ENCODE measurements around the gene ICA1.

ICA1 gene

DNA sequence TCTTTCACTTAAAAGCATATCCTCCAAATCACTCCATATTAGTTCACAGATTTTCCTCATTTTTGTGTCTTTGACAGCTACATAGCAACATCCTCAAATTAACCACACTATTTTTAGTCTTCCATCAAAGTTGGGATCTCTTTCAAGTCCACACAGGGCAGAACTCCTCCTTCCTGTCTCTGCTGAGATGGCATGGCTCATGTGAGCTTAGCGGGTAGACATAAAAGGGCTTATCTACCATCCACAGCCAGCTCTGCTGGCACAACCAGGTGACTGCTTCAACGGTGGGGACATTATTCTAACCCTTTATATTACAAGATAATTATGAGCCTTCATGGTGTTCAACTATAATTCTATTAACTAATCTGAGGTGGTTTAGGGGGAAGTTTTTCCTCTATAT lies 35.5 kb downstream of the ICA1 start:
- no peak for DNase-seq

DNA sequence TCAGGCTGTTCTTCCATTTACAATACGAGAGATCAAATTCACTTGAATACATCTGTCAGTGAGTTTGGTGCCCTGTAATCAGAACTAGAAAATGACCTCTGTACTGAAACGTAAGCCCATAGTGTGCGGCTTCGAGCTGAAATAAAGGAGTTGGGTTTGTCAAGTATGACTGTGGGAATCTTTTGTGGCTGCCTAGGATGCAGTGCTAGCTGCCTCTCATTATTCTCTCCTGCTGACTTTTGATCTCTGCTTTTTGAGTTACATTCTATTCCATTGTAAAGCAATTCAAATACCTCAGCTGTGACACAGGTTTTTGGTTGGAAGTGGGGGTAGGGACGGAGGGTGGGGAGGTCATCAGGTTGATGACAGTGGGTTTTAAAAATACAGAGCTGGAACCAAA lies 40.4 kb downstream of the ICA1 start:
- DNase-seq: no peak

DNA sequence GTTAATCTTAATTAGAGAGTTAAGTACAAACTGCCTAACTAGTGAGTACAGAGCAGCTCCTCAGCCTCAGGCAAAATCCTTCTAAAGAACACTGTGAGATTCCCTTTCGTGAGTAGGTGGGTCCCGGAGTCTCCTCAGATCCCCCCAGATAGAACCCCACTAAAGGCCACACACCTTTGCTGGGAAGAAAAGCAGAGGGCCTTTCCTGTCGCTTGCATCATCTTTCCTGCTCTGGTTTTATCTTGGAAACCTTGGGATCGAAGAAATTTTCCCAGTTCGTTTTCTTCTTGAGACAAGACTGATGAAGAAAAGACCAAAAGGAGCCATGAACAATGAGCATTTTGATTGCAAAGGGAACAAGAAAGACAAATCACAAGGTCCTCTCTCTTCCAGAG lies 40.9 kb downstream of the ICA1 start:
- no peak for DNase-seq

DNA sequence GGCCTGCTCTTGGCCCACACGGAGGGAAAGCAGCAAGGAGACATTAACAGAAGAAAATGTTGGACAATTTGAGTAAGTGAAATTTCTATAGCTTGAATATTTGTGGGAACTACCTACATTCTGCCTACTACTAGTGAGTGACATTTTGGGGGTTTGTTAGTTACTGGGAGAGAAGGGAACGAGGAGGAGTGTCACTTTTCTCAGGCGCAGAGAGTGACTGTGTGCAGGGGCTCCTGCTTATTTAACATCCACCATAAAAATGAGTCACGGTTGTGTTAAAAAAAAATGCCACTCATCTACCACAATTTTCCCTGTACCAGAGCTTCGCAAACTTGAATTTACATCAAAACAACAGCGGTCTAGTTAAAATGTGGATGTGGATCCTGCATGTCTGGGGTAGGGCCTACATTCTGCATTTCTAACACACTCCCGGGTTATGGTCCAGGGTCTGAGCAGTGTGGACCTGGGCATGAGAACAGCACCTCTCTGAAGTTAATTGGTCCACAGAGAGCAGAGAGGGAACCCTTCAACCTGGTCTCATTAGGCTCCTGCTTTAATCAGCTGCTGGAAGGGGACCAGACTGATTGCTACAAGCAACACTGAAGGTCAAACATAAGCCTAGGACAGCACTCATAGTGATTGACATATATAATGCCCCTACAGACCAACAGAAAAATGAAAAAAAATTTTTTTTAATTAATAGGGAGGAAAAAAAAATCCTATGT lies 41.4 kb downstream of the ICA1 start:
- DNase-seq: no peak

DNA sequence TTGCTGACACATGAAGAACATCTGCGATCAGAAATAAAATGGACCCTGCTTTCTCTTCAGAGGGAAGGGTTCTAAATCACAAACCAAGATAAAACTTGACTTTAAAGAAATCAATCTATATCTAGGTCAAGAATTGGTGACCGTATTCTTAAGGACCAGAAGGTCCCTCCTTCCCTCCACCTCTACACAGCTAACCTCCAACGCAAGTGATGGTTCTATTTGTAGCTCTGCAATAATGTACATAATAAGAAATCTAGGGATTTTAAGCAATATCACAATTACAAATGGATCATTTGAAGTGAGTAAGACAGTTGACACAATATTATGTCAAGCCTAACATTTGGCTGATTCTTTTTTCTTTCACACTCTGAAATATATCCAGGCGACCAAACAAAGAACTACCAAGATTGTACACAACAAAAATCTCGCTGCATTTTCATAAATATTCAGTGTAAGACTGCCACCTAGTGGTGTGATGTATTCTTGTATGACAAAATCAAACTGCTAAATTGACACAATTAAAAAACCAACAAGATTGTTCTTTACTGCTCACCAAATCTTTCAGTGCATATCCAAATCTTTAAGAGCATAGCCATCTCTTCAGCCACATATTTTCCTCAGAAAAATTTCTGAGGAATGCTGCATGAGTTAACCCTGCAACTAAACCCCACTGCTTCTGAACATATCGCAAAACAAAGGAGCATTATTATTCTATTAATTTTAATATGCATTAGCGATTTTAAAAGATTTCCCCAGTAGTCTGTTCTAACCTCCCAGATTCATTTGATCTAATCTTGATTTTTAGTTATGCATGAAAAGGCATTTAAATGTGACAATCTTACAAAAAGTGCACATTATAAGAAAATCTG lies 44.5 kb downstream of the ICA1 start:
- peak; percentile 25 to 51 for DNase-seq

DNA sequence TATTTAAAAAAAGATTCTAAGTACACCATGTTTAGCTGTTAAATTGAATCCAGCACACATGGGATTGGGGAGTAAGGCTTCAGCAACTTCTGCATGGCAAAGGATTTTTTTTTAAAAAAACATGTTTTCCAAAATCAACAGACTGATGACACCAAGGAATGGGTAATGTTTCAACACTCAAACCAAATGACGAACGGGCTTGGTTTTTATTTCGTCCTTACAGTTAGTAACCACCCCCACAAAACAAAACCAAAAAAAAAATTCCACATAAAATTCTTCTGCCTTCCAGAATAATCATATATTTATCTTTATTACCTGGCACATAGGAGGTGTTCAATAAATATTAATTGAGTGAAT lies 45.7 kb downstream of the ICA1 start:
- DNase-seq: no peak

DNA sequence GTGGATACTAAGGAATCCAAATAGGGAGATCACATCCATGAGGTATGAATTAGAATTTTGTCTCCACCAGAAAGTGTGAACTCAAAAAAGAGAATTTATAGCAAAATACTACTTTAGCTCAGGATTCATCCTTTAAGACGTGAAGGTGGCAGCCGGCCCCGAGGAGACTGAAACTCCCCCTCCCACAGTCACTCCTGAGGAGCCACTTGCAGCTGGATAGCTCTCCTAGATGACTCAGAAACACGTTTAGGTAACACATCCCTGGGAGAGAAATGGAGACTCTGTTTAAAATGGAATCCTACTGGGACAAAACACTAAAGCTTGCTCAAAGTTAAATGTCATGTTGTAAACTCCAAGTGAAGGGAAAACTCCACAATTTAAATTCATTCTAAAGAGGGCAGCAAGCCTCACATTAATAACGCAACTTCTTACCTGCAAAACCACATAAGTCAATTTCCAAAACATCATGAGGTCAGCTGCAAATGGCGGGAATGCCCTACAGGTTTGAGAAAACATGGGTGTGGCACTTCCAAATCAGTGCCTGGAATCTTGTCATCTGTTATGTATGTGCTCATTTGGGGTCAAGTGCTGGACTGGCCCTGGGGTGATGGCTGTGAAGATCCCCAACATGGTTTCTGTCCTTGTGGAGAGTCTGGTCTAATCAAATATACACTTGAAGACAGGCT lies 46.2 kb downstream of the ICA1 start:
- no peak for DNase-seq

DNA sequence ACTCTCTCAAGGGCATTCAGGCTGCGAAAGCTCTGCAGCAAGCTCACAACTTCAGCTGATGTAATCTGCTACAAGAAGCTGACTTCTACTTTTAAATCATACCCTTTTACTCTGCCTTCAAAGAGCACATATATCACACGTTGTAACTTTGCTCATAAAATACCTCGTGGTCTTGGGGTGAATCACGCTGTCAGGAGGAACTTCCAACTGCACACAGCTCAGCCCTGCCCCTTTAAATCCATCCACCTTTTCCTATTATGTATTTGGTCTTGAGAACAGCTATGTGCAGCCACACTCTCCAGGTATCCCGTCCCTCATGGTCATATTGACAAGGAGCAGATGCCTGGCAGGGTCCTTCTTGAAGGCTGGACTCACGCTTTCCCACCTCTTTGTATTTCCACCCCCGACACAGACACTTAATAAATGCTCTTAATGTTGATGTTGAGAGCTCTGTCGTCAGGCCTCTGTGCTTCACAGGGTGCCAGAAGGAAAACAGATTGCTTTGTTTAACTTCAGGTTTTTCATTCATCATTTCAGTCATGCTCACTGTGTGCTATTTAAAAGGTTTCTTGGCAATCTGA lies 47.6 kb downstream of the ICA1 start:
- no peak for DNase-seq

DNA sequence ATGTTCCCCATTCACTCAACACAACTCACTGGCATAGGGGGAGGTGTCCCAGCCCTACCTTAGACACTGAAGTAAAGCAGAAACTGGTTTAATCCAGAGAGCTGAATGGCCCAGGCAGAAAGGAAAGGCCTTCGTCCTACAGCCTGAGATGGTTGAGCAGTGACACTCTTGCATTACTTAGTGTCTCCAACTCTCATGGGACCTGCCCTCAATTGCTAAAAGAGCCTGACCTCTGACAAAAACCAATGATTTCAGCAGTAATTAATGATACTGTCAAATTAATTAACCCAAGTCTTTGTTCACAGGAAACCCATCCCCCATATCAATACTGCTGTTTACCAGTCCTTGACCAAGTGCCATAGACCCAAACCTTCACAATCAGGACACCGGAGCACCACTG lies 48.6 kb downstream of the ICA1 start:
- DNase-seq: no peak

DNA sequence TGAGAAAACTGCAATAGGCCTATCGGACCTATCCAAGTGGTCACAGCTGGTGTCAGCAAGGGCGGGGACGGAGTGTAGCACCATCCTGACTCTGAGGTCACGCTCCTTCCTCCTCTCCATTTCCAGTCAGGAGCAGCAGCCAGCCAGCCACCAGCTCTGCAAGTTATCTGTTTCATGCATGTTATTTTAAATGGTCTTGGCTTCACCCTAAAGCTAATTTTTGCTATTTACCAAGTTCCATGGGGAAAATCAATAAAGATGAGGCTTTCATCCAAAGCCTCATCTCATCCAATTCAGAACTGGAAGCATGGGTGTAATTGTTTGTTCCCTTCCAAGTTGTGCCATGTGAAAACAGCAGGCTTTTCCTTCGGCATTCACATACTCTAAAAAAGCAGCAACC lies 49.3 kb downstream of the ICA1 start:
- no peak for DNase-seq

DNA sequence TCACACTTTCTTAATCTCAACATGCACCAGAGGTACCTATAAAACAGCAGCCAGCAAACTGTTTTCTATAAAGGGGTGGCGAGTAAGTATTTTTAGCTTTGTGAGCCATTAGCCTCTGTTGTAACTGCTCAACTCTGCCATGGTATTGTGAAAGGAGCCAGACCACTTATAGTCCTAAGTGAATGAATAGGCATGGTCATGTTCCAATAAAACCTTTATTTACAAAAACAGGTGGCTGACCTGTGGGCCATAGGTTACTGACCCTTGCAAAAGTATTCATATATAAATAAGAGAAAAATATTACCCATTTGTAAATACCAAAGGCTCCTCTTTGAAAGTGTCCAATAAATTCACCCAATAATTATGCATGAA lies 50.3 kb downstream of the ICA1 start:
- DNase-seq: no peak

DNA sequence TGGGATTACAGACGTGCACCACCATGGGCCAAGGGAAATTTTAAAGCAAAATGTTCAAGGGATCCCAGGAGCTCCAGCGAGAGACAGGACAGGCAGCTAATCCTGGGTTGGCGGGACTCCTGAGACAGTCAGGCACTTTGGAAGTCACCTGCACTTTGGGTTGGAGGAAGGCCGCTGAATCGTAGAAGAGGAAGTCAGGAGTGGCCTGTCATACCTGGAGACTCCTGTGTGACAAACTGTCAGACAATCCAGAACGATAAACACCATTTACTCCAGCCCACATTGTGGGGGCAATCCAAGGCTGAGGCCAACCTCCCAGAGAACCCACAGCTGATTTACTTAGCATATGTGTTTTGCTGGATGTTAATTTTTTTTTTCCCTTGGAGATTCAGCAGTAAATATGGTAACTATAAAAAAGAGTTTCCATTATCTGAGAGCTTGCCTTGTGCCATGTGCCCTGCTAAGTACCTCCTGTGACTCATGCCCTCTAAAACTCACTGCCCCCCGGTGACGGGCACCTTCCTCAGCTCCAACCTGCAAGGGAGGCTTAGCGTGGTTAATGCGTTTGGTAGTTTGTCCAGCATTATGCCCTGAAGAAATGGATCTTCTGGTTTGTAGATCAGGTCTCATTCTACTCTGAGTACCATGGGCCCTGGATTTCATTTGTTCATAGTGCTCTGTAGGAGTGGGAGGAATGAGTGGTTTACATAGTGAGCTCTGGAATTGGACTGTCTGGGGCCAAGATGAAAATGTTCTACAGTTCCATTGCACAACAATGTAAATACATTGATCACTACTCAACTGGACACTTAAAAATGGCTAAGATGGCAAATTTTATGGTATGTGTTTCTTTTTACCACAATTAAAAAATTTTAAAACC lies 50.9 kb downstream of the ICA1 start:
- no peak for DNase-seq

DNA sequence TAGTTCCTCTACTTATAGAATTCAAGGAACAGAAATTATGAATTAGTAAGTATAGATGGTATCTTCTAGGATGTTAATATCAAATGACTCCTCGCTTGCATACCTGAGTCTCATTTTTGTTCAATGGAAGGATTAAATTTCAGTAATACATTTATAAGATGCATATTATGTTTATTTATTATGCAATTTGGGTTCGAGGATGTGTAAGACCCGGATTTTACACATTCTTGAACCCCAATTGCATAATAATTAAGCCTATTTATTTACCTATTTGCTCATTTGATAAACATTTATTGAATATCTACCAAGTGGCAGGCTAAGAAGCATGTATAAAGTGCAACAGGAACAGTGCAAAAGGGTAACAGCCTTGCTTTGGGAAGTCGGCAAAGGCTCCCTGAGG lies 52.6 kb downstream of the ICA1 start:
- no peak for DNase-seq

DNA sequence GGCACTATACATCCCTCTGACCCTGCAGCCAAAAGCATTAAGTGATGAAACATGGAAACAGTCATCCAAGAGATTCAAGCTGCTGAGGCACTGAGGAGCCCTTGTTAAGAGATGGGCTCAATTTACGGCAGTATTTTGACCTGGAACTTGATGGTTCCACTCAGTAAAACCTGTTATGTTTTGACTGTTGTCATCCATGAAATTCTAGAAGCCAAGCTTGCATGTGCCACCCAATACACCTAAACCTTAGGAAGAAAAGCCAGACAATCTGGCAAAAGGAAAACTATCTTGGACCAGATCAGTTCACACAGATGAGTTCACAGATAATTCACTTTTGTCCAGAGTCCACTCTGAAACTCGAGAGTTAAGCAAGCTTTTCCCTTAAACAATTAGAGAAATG lies 53.2 kb downstream of the ICA1 start:
- no peak for DNase-seq

DNA sequence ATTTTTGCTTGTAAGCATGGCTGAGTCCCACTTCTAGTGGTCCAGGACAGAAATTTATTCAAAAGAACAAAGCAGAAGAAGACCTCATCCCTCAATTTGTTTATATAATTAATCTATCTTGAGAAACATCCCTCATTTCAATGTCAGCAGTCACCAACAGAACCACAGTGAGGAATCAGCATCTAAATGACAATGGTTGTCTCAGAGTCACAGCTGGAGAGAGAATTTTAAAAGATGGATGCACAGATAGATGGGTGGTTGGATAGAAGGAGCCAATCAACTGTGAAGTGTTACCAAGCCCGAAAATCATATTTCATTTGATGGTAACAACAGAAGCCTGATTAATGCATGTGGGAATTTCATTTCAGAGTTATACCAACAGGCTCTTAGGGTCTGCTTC lies 55.0 kb downstream of the ICA1 start:
- no peak for DNase-seq

DNA sequence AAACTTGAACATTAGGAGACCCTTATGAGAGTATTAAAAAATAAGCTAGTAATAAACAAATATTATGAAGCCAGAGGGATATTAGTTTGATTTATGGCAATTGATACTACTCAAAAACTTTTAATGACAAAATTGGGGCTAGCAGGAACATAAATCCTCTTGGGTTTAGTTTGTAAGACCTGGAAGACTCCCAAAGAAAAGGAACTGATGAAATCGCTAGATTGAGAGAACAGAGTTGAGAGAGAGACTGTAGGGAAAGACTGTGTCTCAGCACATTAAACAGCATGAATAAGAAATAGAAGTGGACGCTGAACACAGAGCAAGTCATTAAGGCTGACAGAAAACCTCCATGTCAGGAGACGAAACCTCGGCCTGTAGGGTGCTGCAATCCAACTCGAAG lies 56.4 kb downstream of the ICA1 start:
- no peak for DNase-seq

DNA sequence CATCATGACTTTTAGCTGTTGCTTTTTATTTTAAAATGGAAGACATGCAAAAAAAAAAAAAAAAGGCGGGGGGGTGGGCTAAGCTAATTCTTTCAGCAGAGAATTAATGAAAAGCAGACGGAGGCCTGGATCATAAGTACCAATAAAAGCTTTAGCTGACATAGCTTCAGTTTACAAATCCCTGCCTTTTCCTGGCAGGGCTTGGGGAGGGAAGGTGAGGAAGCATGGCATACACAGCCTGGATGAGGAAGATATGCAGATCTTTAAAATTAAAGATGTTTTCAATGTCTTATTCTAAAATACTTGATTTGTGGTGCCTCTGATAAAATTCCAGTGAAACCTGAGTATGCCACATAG lies 57.0 kb downstream of the ICA1 start:
- DNase-seq: no peak

DNA sequence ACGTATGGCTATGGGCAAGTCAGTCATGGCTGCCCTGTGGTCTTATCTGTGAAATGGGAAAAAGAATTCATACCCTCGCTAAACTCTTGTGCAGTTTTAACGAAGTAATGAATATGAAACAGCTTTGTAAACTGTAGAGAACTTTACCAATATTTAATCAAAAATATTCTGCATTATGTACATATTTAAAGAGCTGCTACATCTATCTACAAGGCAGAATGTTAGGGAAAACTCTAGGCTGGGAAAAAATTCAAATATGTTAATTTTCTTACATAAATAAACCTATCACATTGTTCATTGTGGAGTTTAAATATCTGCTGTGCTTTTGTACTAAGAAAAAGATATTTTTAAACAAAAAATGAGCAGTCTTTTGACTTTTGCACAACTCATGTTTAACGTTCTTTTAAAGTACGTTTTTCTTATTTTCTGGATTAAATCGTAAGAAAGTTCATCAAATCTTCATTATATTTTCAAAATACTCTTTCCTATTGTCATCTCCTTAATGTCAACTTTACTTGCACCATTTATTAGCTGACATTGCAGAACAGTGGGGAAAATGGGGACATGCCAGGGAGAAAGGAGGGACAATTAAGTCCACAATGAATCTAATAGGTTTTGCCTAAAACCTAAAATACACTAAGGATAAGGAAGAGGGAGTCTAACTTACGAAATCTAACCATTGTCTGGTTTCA lies 57.5 kb downstream of the ICA1 start:
- DNase-seq: no peak

DNA sequence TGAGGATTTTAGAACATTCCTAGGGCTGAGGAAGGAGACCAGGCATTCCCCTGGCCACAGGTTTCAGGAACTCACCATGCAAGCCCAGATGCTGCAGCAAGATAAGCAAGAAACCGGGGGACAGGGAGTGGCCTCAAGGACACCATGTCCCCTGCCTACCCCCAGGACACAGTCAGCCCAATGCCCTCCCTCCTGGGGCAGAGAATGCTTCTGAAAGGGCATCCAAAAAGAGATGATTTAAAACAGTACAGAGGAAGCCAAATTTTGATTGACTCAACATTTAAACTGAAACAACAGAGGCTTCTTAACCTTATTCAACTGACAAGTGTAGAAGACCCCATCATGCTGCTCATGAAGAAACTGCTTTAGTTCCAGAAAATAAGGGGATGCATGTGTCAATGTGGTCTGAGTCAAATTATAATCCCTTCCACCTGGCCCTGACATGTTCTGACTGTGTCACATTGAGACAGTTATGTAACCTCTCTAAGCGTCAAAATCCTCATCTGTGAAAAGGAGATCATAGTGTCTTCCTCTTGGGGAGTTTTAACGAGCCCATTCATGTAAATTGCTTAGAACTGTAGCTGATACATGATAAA lies 60.0 kb downstream of the ICA1 start:
- no peak for DNase-seq

DNA sequence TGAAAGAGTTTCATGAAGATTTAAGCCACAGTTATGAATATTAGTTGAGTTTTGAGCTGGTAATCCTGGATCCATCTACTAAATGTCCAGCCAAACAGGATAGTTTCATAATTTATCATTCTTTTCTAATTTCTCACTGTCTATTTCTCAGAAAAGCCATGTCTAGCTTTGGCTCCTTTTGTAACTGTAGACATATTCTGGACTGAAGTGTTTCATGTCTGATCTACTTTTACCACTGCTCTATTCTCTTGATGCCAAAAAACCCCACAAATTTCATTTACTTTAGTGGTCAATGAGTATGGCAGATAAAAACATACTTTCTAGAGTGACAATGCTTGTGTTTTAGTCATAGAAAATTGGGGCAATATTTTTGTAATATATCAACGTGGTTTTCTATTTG lies 61.2 kb downstream of the ICA1 start:
- no peak for DNase-seq

DNA sequence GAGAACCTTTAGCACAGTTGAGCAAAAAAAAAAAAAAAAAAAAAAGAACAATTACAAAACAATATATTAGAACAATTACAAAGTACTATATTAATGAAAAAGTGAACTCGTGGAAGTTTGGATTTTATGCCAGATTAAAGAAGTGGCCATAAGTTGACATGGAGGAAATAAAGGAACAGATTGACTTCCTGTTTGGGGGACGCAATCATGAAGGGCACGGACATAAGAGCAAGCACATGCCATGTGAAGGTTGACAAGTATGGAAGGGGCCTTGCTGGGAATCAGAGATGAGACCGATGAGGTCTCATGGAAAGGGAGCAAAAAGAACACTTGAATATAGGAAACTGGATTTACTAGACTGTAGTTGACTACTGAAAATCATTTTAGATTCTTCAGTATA lies 61.7 kb downstream of the ICA1 start:
- DNase-seq: no peak
